Osteoblast (primary cell): ENCODE data around the gene ARRDC4. TPM values are rescaled to one million over a fixed set of nuclear protein-coding genes. Genes with fewer than 3 reads are reported as not detected.

ENCODE experiments used
- DNase-seq: peaks from one replicate; pipeline ENCODE4 v3.0.0; 2011; ENCODE audit warnings: low spot score, mixed read lengths; ENCODE audit not compliant: insufficient read length; ENCODE audit errors: missing footprints
- H2AFZ ChIP-seq: 2 replicates; pipeline ENCODE4 v1.6.0; 2011; ENCODE audit warnings: mild to moderate bottlenecking, low read length
- H3K27ac ChIP-seq: 2 replicates; pipeline ENCODE4 v1.5.1; 2011; ENCODE audit warnings: mild to moderate bottlenecking, low read depth, low read length, moderate library complexity
- H3K27me3 ChIP-seq: 2 replicates; pipeline ENCODE4 v1.6.0; 2012; ENCODE audit warnings: mild to moderate bottlenecking, control low read depth, inconsistent platforms, low read length, moderate library complexity; ENCODE audit not compliant: insufficient read depth
- H3K36me3 ChIP-seq: 2 replicates; pipeline ENCODE4 v1.5.1; 2011; ENCODE audit warnings: mild to moderate bottlenecking, low read length, control low read depth, moderate library complexity; ENCODE audit not compliant: insufficient read depth
- H3K4me1 ChIP-seq: 2 replicates; pipeline ENCODE4 v1.5.1; 2011; ENCODE audit warnings: mild to moderate bottlenecking, low read length, control low read depth, moderate library complexity; ENCODE audit not compliant: insufficient read depth
- H3K4me2 ChIP-seq: 2 replicates; pipeline ENCODE4 v1.6.0; 2011; ENCODE audit warnings: mild to moderate bottlenecking, low read length; ENCODE audit not compliant: insufficient read depth
- H3K4me3 ChIP-seq: fragments of 200-600 bp; sonication (generic); 3 replicates; pipeline ENCODE4 v1.5.1; 2012; ENCODE audit warnings: mild to moderate bottlenecking, low read length, inconsistent platforms; ENCODE audit not compliant: insufficient read depth
- H3K79me2 ChIP-seq: 2 replicates; pipeline ENCODE4 v1.6.0; 2012; ENCODE audit warnings: mild to moderate bottlenecking, low read length, control low read depth, inconsistent platforms; ENCODE audit not compliant: insufficient read depth
- H3K9me3 ChIP-seq: 2 replicates; pipeline ENCODE4 v1.5.1; 2011; ENCODE audit warnings: low read depth, low read length, control low read depth
- H4K20me1 ChIP-seq: 2 replicates; pipeline ENCODE4 v1.6.0; 2012; ENCODE audit warnings: mild to moderate bottlenecking, low read length, control low read depth; ENCODE audit not compliant: insufficient read depth
- total RNA-seq: library from RNA; depleted of rRNA; stranded (reverse); fragments of >200 nt; gene quantifications from 2 replicates; pipeline ENCODE4 v1.2.3, GENCODE V29; 2012
- TF ChIP-seq, protein P1 (sequence below): IDR thresholded peaks from 2 replicates; pipeline ENCODE4 v1.5.1; 2011; ENCODE audit warnings: mild to moderate bottlenecking, low read depth, low read length, moderate library complexity; ENCODE audit errors: extremely low read depth

The ARRDC4 gene
- total RNA-seq, 1 donor = 17.0 TPM

DNA sequence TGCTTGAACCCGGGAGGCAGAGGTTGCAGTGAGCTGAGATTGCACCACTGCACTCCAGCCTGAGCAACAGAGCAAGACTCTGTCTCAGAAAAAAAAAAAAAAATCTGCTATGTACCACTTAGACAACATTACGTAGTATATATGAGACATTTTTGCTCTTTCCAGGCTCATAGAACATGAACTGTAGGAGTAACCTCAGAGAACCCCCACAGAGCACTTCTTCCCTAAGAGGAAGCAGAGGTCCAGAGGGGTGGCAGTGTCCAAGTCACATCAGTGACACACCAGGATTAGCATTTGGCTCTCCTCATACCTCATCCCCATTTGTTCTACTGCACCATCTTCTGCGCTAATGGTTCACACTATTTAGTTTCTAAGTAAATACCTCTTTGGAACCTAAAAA is 33.7 kb downstream of the ARRDC4 start:
- no peak overlapping the region for H2AFZ ChIP-seq
- H3K4me1 ChIP-seq = no peaks in the 10 kb centered on the region

DNA sequence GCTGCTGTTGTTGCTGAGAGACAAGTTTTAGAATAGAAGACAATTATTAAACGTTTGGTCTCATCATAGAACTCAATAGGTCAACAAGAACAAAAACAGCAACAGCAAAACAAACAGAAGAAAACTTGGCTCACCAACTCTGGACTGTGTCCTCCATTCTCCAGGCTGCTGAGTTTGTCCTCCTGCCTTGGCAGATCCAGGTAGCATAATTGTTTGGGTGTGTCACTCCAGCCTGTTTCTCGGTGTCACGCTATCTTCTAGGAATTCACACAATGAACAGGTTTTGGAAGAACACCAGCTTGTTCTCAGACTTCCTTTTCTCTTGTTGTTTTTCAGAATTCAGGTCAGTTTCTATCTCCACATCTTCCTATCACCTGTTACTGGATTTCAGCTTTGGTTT is 34.7 kb downstream of the ARRDC4 start:
- H2AFZ ChIP-seq = no peak overlapping the region
- no peak overlapping the region for H3K4me3 ChIP-seq
- H4K20me1 ChIP-seq = no peaks in the 10 kb centered on the region
- H3K27me3 ChIP-seq = no peaks in the 10 kb centered on the region
- DNase-seq = no peak
- H3K36me3 ChIP-seq = no peaks in the 10 kb centered on the region
- no peaks in the 10 kb centered on the region for H3K4me1 ChIP-seq
- no peaks in the 10 kb centered on the region for H3K9me3 ChIP-seq
- TF ChIP-seq, protein P1, sequence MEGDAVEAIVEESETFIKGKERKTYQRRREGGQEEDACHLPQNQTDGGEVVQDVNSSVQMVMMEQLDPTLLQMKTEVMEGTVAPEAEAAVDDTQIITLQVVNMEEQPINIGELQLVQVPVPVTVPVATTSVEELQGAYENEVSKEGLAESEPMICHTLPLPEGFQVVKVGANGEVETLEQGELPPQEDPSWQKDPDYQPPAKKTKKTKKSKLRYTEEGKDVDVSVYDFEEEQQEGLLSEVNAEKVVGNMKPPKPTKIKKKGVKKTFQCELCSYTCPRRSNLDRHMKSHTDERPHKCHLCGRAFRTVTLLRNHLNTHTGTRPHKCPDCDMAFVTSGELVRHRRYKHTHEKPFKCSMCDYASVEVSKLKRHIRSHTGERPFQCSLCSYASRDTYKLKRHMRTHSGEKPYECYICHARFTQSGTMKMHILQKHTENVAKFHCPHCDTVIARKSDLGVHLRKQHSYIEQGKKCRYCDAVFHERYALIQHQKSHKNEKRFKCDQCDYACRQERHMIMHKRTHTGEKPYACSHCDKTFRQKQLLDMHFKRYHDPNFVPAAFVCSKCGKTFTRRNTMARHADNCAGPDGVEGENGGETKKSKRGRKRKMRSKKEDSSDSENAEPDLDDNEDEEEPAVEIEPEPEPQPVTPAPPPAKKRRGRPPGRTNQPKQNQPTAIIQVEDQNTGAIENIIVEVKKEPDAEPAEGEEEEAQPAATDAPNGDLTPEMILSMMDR = no peak
- H3K27ac ChIP-seq = no peak overlapping the region
- no peak overlapping the region for H3K4me2 ChIP-seq
- H3K79me2 ChIP-seq = no peaks in the 10 kb centered on the region

More for the DNA sequence above, 33.7 kb downstream of the ARRDC4 start:
- no peak overlapping the region for H3K4me2 ChIP-seq
- H3K27me3 ChIP-seq = no peaks in the 10 kb centered on the region
- TF ChIP-seq, protein P1 = no peak
- no peak for DNase-seq
- H3K79me2 ChIP-seq = no peaks in the 10 kb centered on the region
- no peak overlapping the region for H3K27ac ChIP-seq
- no peak overlapping the region for H3K4me3 ChIP-seq
- H3K36me3 ChIP-seq = no peaks in the 10 kb centered on the region
- H4K20me1 ChIP-seq = no peaks in the 10 kb centered on the region
- H3K9me3 ChIP-seq = no peaks in the 10 kb centered on the region

DNA sequence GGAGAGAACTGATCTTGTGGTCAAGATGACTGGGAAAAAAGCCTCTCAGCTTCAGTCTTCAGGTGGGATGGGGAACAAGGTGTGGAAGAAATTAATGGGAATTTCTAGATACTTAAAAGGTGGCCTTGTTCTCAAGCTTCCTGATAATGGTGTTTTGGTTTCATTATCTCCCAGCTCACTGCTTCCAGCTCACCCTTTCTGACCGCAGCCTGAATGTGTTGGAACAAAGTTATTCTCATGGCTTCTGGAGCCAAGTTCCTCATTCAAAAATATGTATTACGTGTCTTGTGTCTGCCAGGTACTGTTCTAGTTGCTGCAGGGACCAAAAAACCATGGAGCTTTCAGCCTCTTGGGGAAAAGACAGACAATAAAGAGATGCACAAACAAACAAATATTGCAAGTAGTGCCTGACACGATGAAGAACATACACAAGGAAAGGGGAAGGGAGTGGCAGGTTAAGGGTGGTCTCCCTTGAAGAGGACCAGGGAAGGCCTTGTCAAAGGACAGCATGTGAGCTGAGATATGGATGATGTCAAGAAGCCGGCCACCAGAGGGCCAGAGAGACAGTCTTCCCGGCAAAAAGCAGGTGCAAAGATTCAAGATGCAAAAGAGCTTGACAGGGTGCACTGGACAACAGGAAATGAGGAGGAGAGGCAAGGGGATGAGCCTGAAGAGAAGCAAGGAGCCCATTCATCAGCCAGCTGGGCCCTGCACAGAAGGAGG is 35.5 kb downstream of the ARRDC4 start:
- Histone ChIP-seq H3K4me2 (no peak overlapping the region), H3K9me3 (no peaks in the 10 kb centered on the region)
- DNase-seq = no peak

More for the DNA sequence above, 35.5 kb downstream of the ARRDC4 start:
- H3K4me1 ChIP-seq = no peaks in the 10 kb centered on the region
- H3K4me3 ChIP-seq = no peak overlapping the region
- no peak overlapping the region for H2AFZ ChIP-seq
- H3K36me3 ChIP-seq = no peaks in the 10 kb centered on the region
- H3K79me2 ChIP-seq = no peaks in the 10 kb centered on the region
- no peak overlapping the region for H3K27ac ChIP-seq
- no peaks in the 10 kb centered on the region for H3K27me3 ChIP-seq
- no peaks in the 10 kb centered on the region for H4K20me1 ChIP-seq
- TF ChIP-seq, protein P1 = no peak
